GM12878 (cell line): Measurements from ENCODE around the gene HSPB6. TPM values are rescaled to one million over a fixed set of nuclear protein-coding genes. Genes with fewer than 3 reads are reported as not detected.

ENCODE experiments used
- ATAC-seq: fragments of 200-7000 bp; cut with Tn5 transposase; 3 replicates; pipeline ENCODE4 v1.9.1; 2020; ENCODE audit warnings: mild to moderate bottlenecking, moderate library complexity
- BruUV-seq: library from RNA; stranded (reverse); fragments of 400-500 nt; replicated peaks from 2 replicates; lab custom pipeline; 2021; lab: Mats Ljungman, UMichigan
- CTCF ChIA-PET: fragments of 300-600 bp; sonication (Branson Sonifier 250); formaldehyde crosslinking; extraction: SDS; loops from one replicate; lab custom pipeline; 2021; ENCODE audit warnings: inconsistent platforms; lab: Yijun Ruan, JAX
- POLR2A ChIA-PET: fragments of 350-600 bp; formaldehyde crosslinking; extraction: SDS; loops from one replicate; lab custom pipeline; 2021; ENCODE audit warnings: inconsistent platforms; lab: Charles Lee
- RAD21 ChIA-PET: fragments of 300-600 bp; sonication (Branson Sonifier 250); formaldehyde crosslinking; loops from one replicate; lab custom pipeline; 2023; ENCODE audit warnings: antibody characterized with exemption; ENCODE audit not compliant: unreplicated experiment; lab: Charles Lee
- SMC1A ChIA-PET: fragments of 300-600 bp; sonication (Branson Sonifier 250); formaldehyde crosslinking; loops from one replicate; lab custom pipeline; 2023; ENCODE audit not compliant: unreplicated experiment, uncharacterized antibody; lab: Charles Lee
- DNase-seq: peaks from one replicate; pipeline ENCODE4 v3.0.0-alpha.2; 2011; ENCODE audit warnings: low read depth, low spot score
- FAIRE-seq: peaks from 3 replicates; lab custom pipeline; 2011; peaks lifted over from hg19 to GRCh38; lab: Jason Lieb, UNC
- H2AFZ ChIP-seq: 2 replicates; pipeline ENCODE4 v1.6.0; 2011; ENCODE audit warnings: low read depth, low read length, control low read depth; ENCODE audit not compliant: control insufficient read depth
- H3K27ac ChIP-seq: 2 replicates; pipeline ENCODE4 v1.5.1; 2011; ENCODE audit warnings: control low read depth; ENCODE audit not compliant: control insufficient read depth, insufficient read depth
- H3K27me3 ChIP-seq, 2 experiments: replicated peaks in 1 of 2; 2 replicates each; pipeline versions ENCODE4 v1.6.0 to v1.6.1; 2011; ENCODE audit warnings: low read length in 1 of 2; ENCODE audit not compliant: control insufficient read depth in 2 of 2, insufficient read depth in 2 of 2
- H3K36me3 ChIP-seq, 2 experiments: 2 replicates each; pipeline ENCODE4 v1.5.1; 2011; ENCODE audit warnings: low read length in 1 of 2; ENCODE audit not compliant: control insufficient read depth in 2 of 2, insufficient read depth in 2 of 2
- H3K4me1 ChIP-seq: 2 replicates; pipeline ENCODE4 v1.6.1; 2011; ENCODE audit warnings: mild to moderate bottlenecking, low read length, moderate library complexity, mixed read lengths; ENCODE audit not compliant: control insufficient read depth, insufficient read depth
- H3K4me2 ChIP-seq: 2 replicates; pipeline ENCODE4 v1.6.0; 2011; ENCODE audit warnings: control low read depth; ENCODE audit not compliant: control insufficient read depth, insufficient read depth
- H3K4me3 ChIP-seq: fragments of 200-600 bp; sonication (generic); 2 replicates; pipeline ENCODE4 v1.5.1; 2016
- H3K79me2 ChIP-seq: 2 replicates; pipeline ENCODE4 v1.6.0; 2011; ENCODE audit warnings: low read length; ENCODE audit not compliant: control insufficient read depth, insufficient read depth
- H3K9ac ChIP-seq: 2 replicates; pipeline ENCODE4 v1.8.0; 2011; ENCODE audit warnings: low read length, control low read depth, mixed read lengths; ENCODE audit not compliant: control insufficient read depth, insufficient read depth
- H3K9me3 ChIP-seq: replicated peaks from 3 replicates; pipeline ENCODE4 v1.5.1; 2011; ENCODE audit warnings: mild to moderate bottlenecking, low read length; ENCODE audit not compliant: control insufficient read depth, insufficient read depth
- H4K20me1 ChIP-seq: 2 replicates; pipeline ENCODE4 v1.6.0; 2011; ENCODE audit not compliant: control insufficient read depth, insufficient read depth
- CREB1 ChIP-seq: IDR thresholded peaks from 2 replicates; pipeline ENCODE4 v1.6.1; 2012; ENCODE audit warnings: low read depth, mild to moderate bottlenecking, inconsistent platforms
- EGR1 ChIP-seq, 2 experiments: IDR thresholded peaks; 1 replicate in 1 of 2; 2 replicates in 1 of 2; pipeline ENCODE4 v1.6.1; 2011 to 2012; ENCODE audit warnings: low read depth in 2 of 2, low read length in 2 of 2, borderline replicate concordance in 1 of 2, mild to moderate bottlenecking in 1 of 2, moderate library complexity in 1 of 2
- EZH2 ChIP-seq: IDR thresholded peaks from 2 replicates; pipeline ENCODE4 v1.6.1; 2012; ENCODE audit warnings: low read depth, mild to moderate bottlenecking, control low read depth, inconsistent platforms, low read length, borderline replicate concordance; ENCODE audit not compliant: control insufficient read depth
- IKZF1 ChIP-seq: fragments of 450-650 bp; conservative IDR thresholded peaks from 2 replicates; pipeline ENCODE4 v1.6.1; 2017; ENCODE audit warnings: antibody characterized with exemption, mild to moderate bottlenecking
- MEF2B ChIP-seq: fragments of 450-650 bp; IDR thresholded peaks from 2 replicates; pipeline ENCODE4 v1.6.1; 2018; ENCODE audit warnings: mild to moderate bottlenecking, moderate library complexity; ENCODE audit not compliant: partially characterized antibody, poor library complexity, severe bottlenecking
- POLR2AphosphoS2 ChIP-seq: IDR thresholded peaks from 2 replicates; pipeline ENCODE4 v1.6.1; 2011; ENCODE audit warnings: low read depth, mild to moderate bottlenecking, low read length, improper control_type of control experiment, moderate library complexity
- SMC3 ChIP-seq: IDR thresholded peaks from 2 replicates; pipeline ENCODE4 v1.6.1; 2011; ENCODE audit warnings: low read length, improper control_type of control experiment, borderline replicate concordance
- SREBF1 ChIP-seq: IDR thresholded peaks from 2 replicates; pipeline ENCODE4 v1.6.1; 2012; ENCODE audit warnings: mild to moderate bottlenecking, low read length
- TARDBP ChIP-seq: IDR thresholded peaks from 2 replicates; pipeline ENCODE4 v1.6.1; 2016; ENCODE audit warnings: borderline replicate concordance
- WGBS: methylation state at CpG from one replicate; pipeline ENCODE4 v1.1.6; 2016; ENCODE audit warnings: low lambda C conversion rate; ENCODE audit not compliant: insufficient replicate concordance, insufficient coverage; ENCODE audit errors: missing lambda C conversion rate; 5-methylcytosine and 5-hydroxymethylcytosine counted together
- in situ Hi-C: fragments of 300-500 bp; cut with MboI; formaldehyde crosslinking; loops from 9 replicates; pipeline ENCODE4 v1.14.3; 2018; ENCODE audit warnings: mixed read lengths
- intact Hi-C: fragments of 100-400 bp; cut with micrococcal nuclease; formaldehyde crosslinking; loops from one replicate; pipeline ENCODE4 v1.14.2; 2022; ENCODE audit not compliant: unreplicated experiment
- polyA plus RNA-seq, 11 experiments: library from polyadenylated mRNA; depleted of rRNA in 4 of 11; unstranded in 6 of 11; stranded (reverse) in 5 of 11; fragments of >200 nt; fragmentation: Nextera tagmentation in 4 of 11; fragmentation: Illumina TruSeq in 1 of 11; extraction: Ambion mirVana in 4 of 11; extraction: Trizol in 1 of 11; gene quantifications; 1 replicate in 1 of 11; 2 replicates in 10 of 11; pipeline versions ENCODE4 v1.2.1 to v1.2.3, GENCODE V29; 2011 to 2016; ENCODE audit warnings: inconsistent platforms in 2 of 11, missing spikeins in 2 of 11, low read depth in 1 of 11
- total RNA-seq, 4 experiments: library from RNA; depleted of rRNA in 3 of 4; stranded (reverse); fragments of >200 nt in 3 of 4; fragmentation: Illumina TruSeq in 1 of 4; extraction: Trizol in 1 of 4; gene quantifications; 2 replicates each; pipeline versions ENCODE4 v1.2.1 to v1.2.3, GENCODE V29; 2013 to 2021
- TF ChIP-seq, protein P1 (sequence below): fragments of 450-650 bp; IDR thresholded peaks from 2 replicates; pipeline ENCODE4 v1.6.1; 2017; ENCODE audit warnings: mild to moderate bottlenecking, moderate library complexity
- TF ChIP-seq, protein P2 (sequence below): fragments of 450-650 bp; formaldehyde crosslinking; IDR thresholded peaks from 2 replicates; pipeline ENCODE4 v1.4.0; 2020; ENCODE audit warnings: mild to moderate bottlenecking, moderate library complexity
- TF ChIP-seq, protein P3 (sequence below): fragments of 450-650 bp; IDR thresholded peaks from 2 replicates; pipeline ENCODE4 v1.6.1; 2016; ENCODE audit warnings: mild to moderate bottlenecking

The HSPB6 gene
- total and polyA plus RNA-seq, 10 of the 15 experiments (the other 5 are each of a cell fraction or from before 2014, with no cell fraction given): 0.09 to 1.6 (median 0.36) TPM; not detected in 4

DNA sequence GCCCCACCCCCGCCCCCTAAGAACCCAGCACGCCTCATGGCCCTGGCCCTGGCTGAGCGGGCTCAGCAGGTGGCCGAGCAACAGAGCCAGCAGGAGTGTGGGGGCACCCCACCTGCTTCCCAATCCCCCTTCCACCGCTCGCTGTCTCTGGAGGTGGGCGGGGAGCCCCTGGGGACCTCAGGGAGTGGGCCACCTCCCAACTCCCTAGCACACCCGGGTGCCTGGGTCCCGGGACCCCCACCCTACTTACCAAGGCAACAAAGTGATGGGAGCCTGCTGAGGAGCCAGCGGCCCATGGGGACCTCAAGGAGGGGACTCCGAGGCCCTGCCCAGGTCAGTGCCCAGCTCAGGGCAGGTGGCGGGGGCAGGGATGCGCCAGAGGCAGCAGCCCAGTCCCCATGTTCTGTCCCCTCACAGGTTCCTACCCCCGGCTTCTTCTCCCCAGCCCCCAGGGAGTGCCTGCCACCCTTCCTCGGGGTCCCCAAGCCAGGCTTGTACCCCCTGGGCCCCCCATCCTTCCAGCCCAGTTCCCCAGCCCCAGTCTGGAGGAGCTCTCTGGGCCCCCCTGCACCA lies 30.5 kb upstream of the HSPB6 start (continued):
- TF ChIP-seq, protein P1, sequence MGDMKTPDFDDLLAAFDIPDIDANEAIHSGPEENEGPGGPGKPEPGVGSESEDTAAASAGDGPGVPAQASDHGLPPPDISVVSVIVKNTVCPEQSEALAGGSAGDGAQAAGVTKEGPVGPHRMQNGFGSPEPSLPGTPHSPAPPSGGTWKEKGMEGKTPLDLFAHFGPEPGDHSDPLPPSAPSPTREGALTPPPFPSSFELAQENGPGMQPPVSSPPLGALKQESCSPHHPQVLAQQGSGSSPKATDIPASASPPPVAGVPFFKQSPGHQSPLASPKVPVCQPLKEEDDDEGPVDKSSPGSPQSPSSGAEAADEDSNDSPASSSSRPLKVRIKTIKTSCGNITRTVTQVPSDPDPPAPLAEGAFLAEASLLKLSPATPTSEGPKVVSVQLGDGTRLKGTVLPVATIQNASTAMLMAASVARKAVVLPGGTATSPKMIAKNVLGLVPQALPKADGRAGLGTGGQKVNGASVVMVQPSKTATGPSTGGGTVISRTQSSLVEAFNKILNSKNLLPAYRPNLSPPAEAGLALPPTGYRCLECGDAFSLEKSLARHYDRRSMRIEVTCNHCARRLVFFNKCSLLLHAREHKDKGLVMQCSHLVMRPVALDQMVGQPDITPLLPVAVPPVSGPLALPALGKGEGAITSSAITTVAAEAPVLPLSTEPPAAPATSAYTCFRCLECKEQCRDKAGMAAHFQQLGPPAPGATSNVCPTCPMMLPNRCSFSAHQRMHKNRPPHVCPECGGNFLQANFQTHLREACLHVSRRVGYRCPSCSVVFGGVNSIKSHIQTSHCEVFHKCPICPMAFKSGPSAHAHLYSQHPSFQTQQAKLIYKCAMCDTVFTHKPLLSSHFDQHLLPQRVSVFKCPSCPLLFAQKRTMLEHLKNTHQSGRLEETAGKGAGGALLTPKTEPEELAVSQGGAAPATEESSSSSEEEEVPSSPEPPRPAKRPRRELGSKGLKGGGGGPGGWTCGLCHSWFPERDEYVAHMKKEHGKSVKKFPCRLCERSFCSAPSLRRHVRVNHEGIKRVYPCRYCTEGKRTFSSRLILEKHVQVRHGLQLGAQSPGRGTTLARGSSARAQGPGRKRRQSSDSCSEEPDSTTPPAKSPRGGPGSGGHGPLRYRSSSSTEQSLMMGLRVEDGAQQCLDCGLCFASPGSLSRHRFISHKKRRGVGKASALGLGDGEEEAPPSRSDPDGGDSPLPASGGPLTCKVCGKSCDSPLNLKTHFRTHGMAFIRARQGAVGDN: no peak
- TF ChIP-seq MEF2B (no peak), EGR1 (IDR thresholded peaks at IDR 0.05; ENCODE audit: borderline replicate concordance in 1 of 2, low read depth in 2 of 2, low read length in 2 of 2) (no peak), TARDBP (no peak), EZH2 (no peak)
- TF ChIP-seq, all 136 proteins: peak for 0

DNA sequence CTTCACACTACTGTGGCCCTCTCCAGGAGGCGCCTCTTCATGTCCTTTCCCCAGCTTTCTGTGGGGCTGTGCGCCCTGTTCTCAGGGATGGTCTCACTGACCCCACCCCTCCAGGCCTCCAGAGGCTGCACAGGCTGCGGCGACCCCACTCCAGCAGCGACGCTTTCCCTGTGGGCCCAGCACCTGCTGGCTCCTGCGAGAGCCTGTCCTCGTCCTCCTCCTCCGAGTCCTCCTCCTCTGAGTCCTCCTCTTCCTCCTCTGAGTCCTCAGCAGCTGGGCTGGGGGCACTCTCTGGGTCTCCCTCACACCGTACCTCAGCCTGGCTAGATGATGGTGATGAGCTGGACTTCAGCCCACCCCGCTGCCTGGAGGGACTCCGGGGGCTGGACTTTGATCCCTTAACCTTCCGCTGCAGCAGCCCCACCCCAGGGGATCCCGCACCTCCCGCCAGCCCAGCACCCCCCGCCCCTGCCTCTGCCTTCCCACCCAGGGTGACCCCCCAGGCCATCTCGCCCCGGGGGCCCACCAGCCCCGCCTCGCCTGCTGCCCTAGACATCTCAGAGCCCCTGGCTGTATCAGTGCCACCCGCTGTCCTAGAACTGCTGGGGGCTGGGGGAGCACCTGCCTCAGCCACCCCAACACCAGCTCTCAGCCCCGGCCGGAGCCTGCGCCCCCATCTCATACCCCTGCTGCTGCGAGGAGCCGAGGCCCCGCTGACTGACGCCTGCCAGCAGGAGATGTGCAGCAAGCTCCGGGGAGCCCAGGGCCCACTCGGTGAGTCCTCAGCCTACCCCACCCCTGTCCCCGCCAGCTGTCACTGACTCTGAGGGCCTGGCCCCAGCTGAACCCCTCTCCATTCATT lies 29.7 kb upstream of the HSPB6 start:
- Histone ChIP-seq H3K4me3 (no peak overlapping the region), H3K9me3 (no peaks in the 10 kb centered on the region), H3K9ac (no peak overlapping the region), H4K20me1 (no peaks in the 10 kb centered on the region), H3K4me1 (no peaks in the 10 kb centered on the region), H3K79me2 (no peaks in the 10 kb centered on the region), H3K4me2 (no peak overlapping the region), H2AFZ (no peak overlapping the region), H3K27ac (no peak overlapping the region), H3K36me3 (no peaks in the 10 kb centered on the region; a peak in 1 of 4 replicates), H3K27me3 (no peaks in the 10 kb centered on the region)
- no TSS peak for BruUV-seq
- ChIA-PET SMC1A (no interaction called here), CTCF (no interaction called here), POLR2A (interaction anchor here (0.5 kb wide), 1 partner anchor 72 kb away, joined by 3 read pairs; no protein-coding TSS in a partner anchor), RAD21 (no interaction called here)
- FAIRE-seq: no peak
- no peak for ATAC-seq
- WGBS: 82% methylated on average over 23 of the region's 31 CpGs
- DNase-seq: no peak
- in situ Hi-C loops (no loop called here), intact Hi-C loops (no loop called here)
- TF ChIP-seq, protein P2, sequence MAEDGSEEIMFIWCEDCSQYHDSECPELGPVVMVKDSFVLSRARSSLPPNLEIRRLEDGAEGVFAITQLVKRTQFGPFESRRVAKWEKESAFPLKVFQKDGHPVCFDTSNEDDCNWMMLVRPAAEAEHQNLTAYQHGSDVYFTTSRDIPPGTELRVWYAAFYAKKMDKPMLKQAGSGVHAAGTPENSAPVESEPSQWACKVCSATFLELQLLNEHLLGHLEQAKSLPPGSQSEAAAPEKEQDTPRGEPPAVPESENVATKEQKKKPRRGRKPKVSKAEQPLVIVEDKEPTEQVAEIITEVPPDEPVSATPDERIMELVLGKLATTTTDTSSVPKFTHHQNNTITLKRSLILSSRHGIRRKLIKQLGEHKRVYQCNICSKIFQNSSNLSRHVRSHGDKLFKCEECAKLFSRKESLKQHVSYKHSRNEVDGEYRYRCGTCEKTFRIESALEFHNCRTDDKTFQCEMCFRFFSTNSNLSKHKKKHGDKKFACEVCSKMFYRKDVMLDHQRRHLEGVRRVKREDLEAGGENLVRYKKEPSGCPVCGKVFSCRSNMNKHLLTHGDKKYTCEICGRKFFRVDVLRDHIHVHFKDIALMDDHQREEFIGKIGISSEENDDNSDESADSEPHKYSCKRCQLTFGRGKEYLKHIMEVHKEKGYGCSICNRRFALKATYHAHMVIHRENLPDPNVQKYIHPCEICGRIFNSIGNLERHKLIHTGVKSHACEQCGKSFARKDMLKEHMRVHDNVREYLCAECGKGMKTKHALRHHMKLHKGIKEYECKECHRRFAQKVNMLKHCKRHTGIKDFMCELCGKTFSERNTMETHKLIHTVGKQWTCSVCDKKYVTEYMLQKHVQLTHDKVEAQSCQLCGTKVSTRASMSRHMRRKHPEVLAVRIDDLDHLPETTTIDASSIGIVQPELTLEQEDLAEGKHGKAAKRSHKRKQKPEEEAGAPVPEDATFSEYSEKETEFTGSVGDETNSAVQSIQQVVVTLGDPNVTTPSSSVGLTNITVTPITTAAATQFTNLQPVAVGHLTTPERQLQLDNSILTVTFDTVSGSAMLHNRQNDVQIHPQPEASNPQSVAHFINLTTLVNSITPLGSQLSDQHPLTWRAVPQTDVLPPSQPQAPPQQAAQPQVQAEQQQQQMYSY (CRISPR knock-in tag): no peak
- no peak for TF ChIP-seq SMC3
- no peak for TF ChIP-seq IKZF1
- TF ChIP-seq CREB1: no peak
- TF ChIP-seq, protein P3, sequence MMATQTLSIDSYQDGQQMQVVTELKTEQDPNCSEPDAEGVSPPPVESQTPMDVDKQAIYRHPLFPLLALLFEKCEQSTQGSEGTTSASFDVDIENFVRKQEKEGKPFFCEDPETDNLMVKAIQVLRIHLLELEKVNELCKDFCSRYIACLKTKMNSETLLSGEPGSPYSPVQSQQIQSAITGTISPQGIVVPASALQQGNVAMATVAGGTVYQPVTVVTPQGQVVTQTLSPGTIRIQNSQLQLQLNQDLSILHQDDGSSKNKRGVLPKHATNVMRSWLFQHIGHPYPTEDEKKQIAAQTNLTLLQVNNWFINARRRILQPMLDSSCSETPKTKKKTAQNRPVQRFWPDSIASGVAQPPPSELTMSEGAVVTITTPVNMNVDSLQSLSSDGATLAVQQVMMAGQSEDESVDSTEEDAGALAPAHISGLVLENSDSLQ: no peak
- TF ChIP-seq POLR2AphosphoS2: no peak
- no peak for TF ChIP-seq SREBF1
